Measurements from ENCODE around the gene KRTAP1-1. TPM values are rescaled to one million over a fixed set of nuclear protein-coding genes. Genes with fewer than 3 reads are reported as not detected.

The KRTAP1-1 gene
- total and polyA plus RNA-seq, 4 experiments from 2014 or later, result not detected

- no peaks in the 10 kb centered on the region for H3K36me3 Mint-ChIP-seq
- ChIA-PET CTCF (ENCODE audit: partially characterized antibody) (no interaction called here), POLR2A (ENCODE audit: partially characterized antibody) (no interaction called here)
- H3K36me3 ChIP-seq (ENCODE audit: insufficient read depth, low read length), result no peaks in the 10 kb centered on the region
- H3K9me3 ChIP-seq (ENCODE audit: control insufficient read depth in 1 of 2, low read length in 2 of 2), result no peaks in the 10 kb centered on the region
- no peak overlapping the region for H3K27ac Mint-ChIP-seq
- peaks cover 0 to 5% (median 3%) of the 10 kb centered on the region in 8 donors for H3K9me3 Mint-ChIP-seq
- no peaks in the 10 kb centered on the region for H3K27me3 ChIP-seq (ENCODE audit: insufficient read depth, low read length)
- H3K27me3 Mint-ChIP-seq, result peaks cover 7 to 8% of the 10 kb centered on the region in 2 donors
- intact Hi-C loops (cut with micrococcal nuclease), result no loop called here
- H3K4me1 ChIP-seq (ENCODE audit: insufficient read depth, low read length), result no peaks in the 10 kb centered on the region
- DNase-seq, result no peak
- no peaks in the 10 kb centered on the region for H3K4me1 Mint-ChIP-seq
- no peak overlapping the region for H3K4me3 Mint-ChIP-seq
- no peak overlapping the region for H3K27ac ChIP-seq (ENCODE audit: low read depth, low read length)
- no peak overlapping the region for H3K4me3 ChIP-seq (ENCODE audit: low read length in 2 of 2)
Measured at GRCh38 chr17:41016578-41017215, 24.6 kb downstream of the KRTAP1-1 start.

- Mint-ChIP-seq H3K36me3 (no peaks in the 10 kb centered on the region), H3K9me3 (peaks cover 0 to 2% (median 0%) of the 10 kb centered on the region in 8 donors), H3K4me3 (no peak overlapping the region), H3K27me3 (peaks cover 5 to 7% of the 10 kb centered on the region in 2 donors), H3K27ac (no peak overlapping the region), H3K4me1 (no peaks in the 10 kb centered on the region)
- H3K36me3 ChIP-seq (ENCODE audit: insufficient read depth, low read length), result no peaks in the 10 kb centered on the region
- no peaks in the 10 kb centered on the region for H3K4me1 ChIP-seq (ENCODE audit: insufficient read depth, low read length)
- no peak overlapping the region for H3K27ac ChIP-seq (ENCODE audit: low read depth, low read length)
- H3K4me3 ChIP-seq (ENCODE audit: low read length in 2 of 2), result no peak overlapping the region
- no peaks in the 10 kb centered on the region for H3K9me3 ChIP-seq (ENCODE audit: control insufficient read depth in 1 of 2, low read length in 2 of 2)
- ChIA-PET POLR2A (ENCODE audit: partially characterized antibody) (no interaction called here), CTCF (ENCODE audit: partially characterized antibody) (no interaction called here)
- no peak for DNase-seq
- intact Hi-C loops (cut with micrococcal nuclease), result no loop called here
- H3K27me3 ChIP-seq (ENCODE audit: insufficient read depth, low read length), result no peaks in the 10 kb centered on the region
Measured at GRCh38 chr17:41015454-41015853, 25.8 kb downstream of the KRTAP1-1 start.

- Mint-ChIP-seq H3K9me3 (peaks cover 0 to 2% (median 0%) of the 10 kb centered on the region in 8 donors), H3K27ac (no peak overlapping the region), H3K4me1 (no peaks in the 10 kb centered on the region), H3K36me3 (no peaks in the 10 kb centered on the region), H3K27me3 (peaks cover 5 to 7% of the 10 kb centered on the region in 2 donors), H3K4me3 (no peak overlapping the region)
- POLR2A ChIA-PET (ENCODE audit: partially characterized antibody), result no interaction called here
- Histone ChIP-seq H3K9me3 (ENCODE audit: control insufficient read depth in 1 of 2, low read length in 2 of 2) (no peaks in the 10 kb centered on the region), H3K27ac (ENCODE audit: low read depth, low read length) (no peak overlapping the region), H3K4me1 (ENCODE audit: insufficient read depth, low read length) (no peaks in the 10 kb centered on the region), H3K36me3 (ENCODE audit: insufficient read depth, low read length) (no peaks in the 10 kb centered on the region), H3K4me3 (ENCODE audit: low read length in 2 of 2) (no peak overlapping the region), H3K27me3 (ENCODE audit: insufficient read depth, low read length) (no peaks in the 10 kb centered on the region)
- CTCF ChIA-PET (ENCODE audit: partially characterized antibody), result interaction anchor here (0.7 to 0.9 kb wide), 2 partner anchors 10 to 649 kb away, joined by 3 read pairs; no protein-coding TSS in a partner anchor
- DNase-seq, result no peak
- intact Hi-C loops (cut with micrococcal nuclease), result no loop called here
Measured at GRCh38 chr17:41013606-41014005, 27.6 kb downstream of the KRTAP1-1 start.

- Histone ChIP-seq H3K27me3 (ENCODE audit: insufficient read depth, low read length) (no peaks in the 10 kb centered on the region), H3K27ac (ENCODE audit: low read depth, low read length) (no peak overlapping the region), H3K4me1 (ENCODE audit: insufficient read depth, low read length) (no peaks in the 10 kb centered on the region), H3K4me3 (ENCODE audit: low read length in 2 of 2) (no peak overlapping the region), H3K36me3 (ENCODE audit: insufficient read depth, low read length) (no peaks in the 10 kb centered on the region), H3K9me3 (ENCODE audit: control insufficient read depth in 1 of 2, low read length in 2 of 2) (no peaks in the 10 kb centered on the region)
- no peaks in the 10 kb centered on the region for H3K36me3 Mint-ChIP-seq
- no peak overlapping the region for H3K27ac Mint-ChIP-seq
- no peak overlapping the region for H3K4me3 Mint-ChIP-seq
- DNase-seq, result no peak
- peaks cover 5 to 7% of the 10 kb centered on the region in 2 donors for H3K27me3 Mint-ChIP-seq
- POLR2A ChIA-PET (ENCODE audit: partially characterized antibody), result no interaction called here
- peaks cover 0 to 2% (median 0%) of the 10 kb centered on the region in 8 donors for H3K9me3 Mint-ChIP-seq
- CTCF ChIA-PET (ENCODE audit: partially characterized antibody), result no interaction called here
- intact Hi-C loops (cut with micrococcal nuclease), result no loop called here
- no peaks in the 10 kb centered on the region for H3K4me1 Mint-ChIP-seq
Measured at GRCh38 chr17:41013181-41013580, 28.1 kb downstream of the KRTAP1-1 start.

GRCh38 chr17:41012326-41013120, 28.7 kb downstream of the KRTAP1-1 start:
- H3K4me3 Mint-ChIP-seq, result no peak overlapping the region
- no peaks in the 10 kb centered on the region for H3K36me3 Mint-ChIP-seq
- Histone ChIP-seq H3K36me3 (ENCODE audit: insufficient read depth, low read length) (no peaks in the 10 kb centered on the region), H3K9me3 (ENCODE audit: control insufficient read depth in 1 of 2, low read length in 2 of 2) (no peaks in the 10 kb centered on the region), H3K27me3 (ENCODE audit: insufficient read depth, low read length) (no peaks in the 10 kb centered on the region), H3K4me3 (ENCODE audit: low read length in 2 of 2) (no peak overlapping the region), H3K4me1 (ENCODE audit: insufficient read depth, low read length) (no peaks in the 10 kb centered on the region), H3K27ac (ENCODE audit: low read depth, low read length) (no peak overlapping the region)
- no peak overlapping the region for H3K27ac Mint-ChIP-seq
- no peaks in the 10 kb centered on the region for H3K4me1 Mint-ChIP-seq
- intact Hi-C loops (cut with micrococcal nuclease), result no loop called here
- no peak for DNase-seq
- POLR2A ChIA-PET (ENCODE audit: partially characterized antibody), result no interaction called here
- peaks cover 0 to 2% (median 0%) of the 10 kb centered on the region in 8 donors for H3K9me3 Mint-ChIP-seq
- H3K27me3 Mint-ChIP-seq, result peaks cover 5 to 7% of the 10 kb centered on the region in 2 donors
- CTCF ChIA-PET (ENCODE audit: partially characterized antibody), result no interaction called here

GRCh38 chr17:41010441-41010840, 30.8 kb downstream of the KRTAP1-1 start:
- no peaks in the 10 kb centered on the region for H3K36me3 Mint-ChIP-seq
- Histone ChIP-seq H3K9me3 (ENCODE audit: control insufficient read depth in 1 of 2, low read length in 2 of 2) (no peaks in the 10 kb centered on the region), H3K36me3 (ENCODE audit: insufficient read depth, low read length) (no peaks in the 10 kb centered on the region), H3K4me3 (ENCODE audit: low read length in 2 of 2) (no peak overlapping the region), H3K27ac (ENCODE audit: low read depth, low read length) (no peak overlapping the region), H3K27me3 (ENCODE audit: insufficient read depth, low read length) (no peaks in the 10 kb centered on the region), H3K4me1 (ENCODE audit: insufficient read depth, low read length) (no peaks in the 10 kb centered on the region)
- CTCF ChIA-PET (ENCODE audit: partially characterized antibody), result no interaction called here
- H3K27me3 Mint-ChIP-seq, result peaks cover 1 to 7% of the 10 kb centered on the region in 2 donors
- H3K4me3 Mint-ChIP-seq, result no peak overlapping the region
- POLR2A ChIA-PET (ENCODE audit: partially characterized antibody), result no interaction called here
- H3K27ac Mint-ChIP-seq, result no peak overlapping the region
- intact Hi-C loops (cut with micrococcal nuclease), result no loop called here
- H3K4me1 Mint-ChIP-seq, result no peaks in the 10 kb centered on the region
- DNase-seq, result no peak
- no peaks in the 10 kb centered on the region for H3K9me3 Mint-ChIP-seq

- Histone ChIP-seq H3K9me3 (ENCODE audit: control insufficient read depth in 1 of 2, low read length in 2 of 2) (no peaks in the 10 kb centered on the region), H3K4me1 (ENCODE audit: insufficient read depth, low read length) (no peaks in the 10 kb centered on the region), H3K27ac (ENCODE audit: low read depth, low read length) (no peak overlapping the region), H3K27me3 (ENCODE audit: insufficient read depth, low read length) (no peaks in the 10 kb centered on the region), H3K36me3 (ENCODE audit: insufficient read depth, low read length) (no peaks in the 10 kb centered on the region), H3K4me3 (ENCODE audit: low read length in 2 of 2) (no peak overlapping the region)
- Mint-ChIP-seq H3K4me1 (no peaks in the 10 kb centered on the region), H3K9me3 (no peaks in the 10 kb centered on the region), H3K4me3 (no peak overlapping the region), H3K27ac (no peak overlapping the region), H3K27me3 (peaks cover under 1 to 4% of the 10 kb centered on the region in 2 donors), H3K36me3 (no peaks in the 10 kb centered on the region)
- ChIA-PET CTCF (ENCODE audit: partially characterized antibody) (no interaction called here), POLR2A (ENCODE audit: partially characterized antibody) (no interaction called here)
- intact Hi-C loops (cut with micrococcal nuclease), result no loop called here
- no peak for DNase-seq
Measured at GRCh38 chr17:41009936-41010335, 31.3 kb downstream of the KRTAP1-1 start.

Data from CD4-positive, alpha-beta memory T cell (primary cell).